Neural progenitor cell (in vitro differentiated cells): ENCODE data around the gene GRIK1.

Experiments used
- EZH2 ChIP-seq: fragments of 200-600 bp; sonication (generic); IDR thresholded peaks from 2 replicates; pipeline ENCODE4 v1.6.1; 2017; ENCODE audit warnings: antibody characterized with exemption, mild to moderate bottlenecking, moderate library complexity
- TF ChIP-seq, protein P1 (sequence below): fragments of 200-600 bp; sonication (generic); IDR thresholded peaks from 2 replicates; pipeline ENCODE4 v1.5.1; 2017; ENCODE audit warnings: antibody characterized with exemption, mild to moderate bottlenecking

DNA sequence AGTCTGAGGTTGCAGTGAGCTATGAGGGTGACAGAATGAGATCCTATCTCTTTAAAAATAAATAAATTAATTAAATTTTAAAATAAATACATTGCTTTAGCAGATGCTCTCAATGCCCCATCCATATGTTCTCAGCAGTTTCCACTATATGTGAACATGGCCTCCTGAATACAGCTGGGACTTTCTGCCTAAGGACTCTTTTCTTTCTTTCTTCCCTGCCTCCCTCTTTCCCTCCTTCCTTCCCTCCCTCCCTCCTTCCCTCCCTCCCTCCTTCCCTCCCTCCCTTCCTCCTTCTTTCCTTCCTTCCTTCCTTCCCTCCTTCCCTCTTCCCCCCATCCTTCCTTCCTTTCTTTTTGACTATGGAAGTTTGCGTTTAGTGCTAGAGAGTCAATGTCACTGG, 10.2 kb upstream of the GRIK1 start:
- TF ChIP-seq, protein P1, sequence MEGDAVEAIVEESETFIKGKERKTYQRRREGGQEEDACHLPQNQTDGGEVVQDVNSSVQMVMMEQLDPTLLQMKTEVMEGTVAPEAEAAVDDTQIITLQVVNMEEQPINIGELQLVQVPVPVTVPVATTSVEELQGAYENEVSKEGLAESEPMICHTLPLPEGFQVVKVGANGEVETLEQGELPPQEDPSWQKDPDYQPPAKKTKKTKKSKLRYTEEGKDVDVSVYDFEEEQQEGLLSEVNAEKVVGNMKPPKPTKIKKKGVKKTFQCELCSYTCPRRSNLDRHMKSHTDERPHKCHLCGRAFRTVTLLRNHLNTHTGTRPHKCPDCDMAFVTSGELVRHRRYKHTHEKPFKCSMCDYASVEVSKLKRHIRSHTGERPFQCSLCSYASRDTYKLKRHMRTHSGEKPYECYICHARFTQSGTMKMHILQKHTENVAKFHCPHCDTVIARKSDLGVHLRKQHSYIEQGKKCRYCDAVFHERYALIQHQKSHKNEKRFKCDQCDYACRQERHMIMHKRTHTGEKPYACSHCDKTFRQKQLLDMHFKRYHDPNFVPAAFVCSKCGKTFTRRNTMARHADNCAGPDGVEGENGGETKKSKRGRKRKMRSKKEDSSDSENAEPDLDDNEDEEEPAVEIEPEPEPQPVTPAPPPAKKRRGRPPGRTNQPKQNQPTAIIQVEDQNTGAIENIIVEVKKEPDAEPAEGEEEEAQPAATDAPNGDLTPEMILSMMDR, result no peak
- no peak for TF ChIP-seq EZH2
